ENCODE measurements around the gene RAB27A. TPM values are rescaled to one million over a fixed set of nuclear protein-coding genes. Genes with fewer than 3 reads are reported as not detected.

The RAB27A gene
- total and polyA plus RNA-seq, 9 of the 15 experiments (the other 6 are each of a cell fraction or from before 2014, with no cell fraction given), result 31.5 to 171 (median 80.4) TPM

DNA sequence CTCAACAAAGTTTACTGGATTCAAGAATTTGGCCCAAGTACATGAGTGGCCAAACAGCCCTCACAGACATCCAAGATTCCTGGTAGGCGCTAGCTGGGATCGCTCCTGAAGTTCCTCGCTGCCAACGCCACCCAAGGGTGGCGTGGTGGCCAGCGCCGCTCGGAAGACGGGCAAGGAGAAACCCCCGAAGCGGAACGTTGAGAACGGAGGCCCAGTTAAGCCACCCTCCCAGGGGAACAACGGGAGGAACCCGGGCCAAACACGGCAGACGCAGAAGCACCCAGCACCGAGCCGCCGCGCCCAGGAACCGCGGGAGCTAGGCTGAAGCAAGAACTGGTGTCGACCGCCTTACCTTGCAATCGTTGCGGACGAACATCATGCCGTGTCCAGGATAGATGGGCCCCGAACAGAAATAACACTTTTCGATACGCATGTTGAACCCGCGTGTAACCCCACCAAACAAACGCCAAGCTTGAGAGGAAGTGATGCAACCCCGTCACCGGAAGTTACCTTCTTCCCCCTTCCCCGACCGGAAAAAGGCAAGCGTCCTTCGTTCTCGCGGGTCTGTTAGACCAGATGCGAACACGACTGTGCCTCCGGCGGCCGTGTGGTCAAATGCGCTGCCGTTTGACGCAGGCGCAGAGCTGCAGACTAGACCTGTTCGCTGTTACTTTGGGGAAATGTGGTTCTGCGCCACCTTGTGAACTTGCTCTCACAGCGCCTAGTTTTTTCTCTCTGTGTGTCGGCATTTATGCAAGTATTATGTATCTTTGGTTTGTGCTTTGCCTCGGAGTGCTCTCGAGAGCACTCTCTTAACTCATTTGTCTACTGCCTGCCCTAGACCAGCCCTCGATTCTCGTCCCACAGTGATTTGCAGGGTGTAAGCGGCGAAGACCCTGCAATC lies 92.9 kb downstream of the RAB27A start, which contains the start of gene RSL24D1 (continued):
- TF ChIP-seq, protein P1, sequence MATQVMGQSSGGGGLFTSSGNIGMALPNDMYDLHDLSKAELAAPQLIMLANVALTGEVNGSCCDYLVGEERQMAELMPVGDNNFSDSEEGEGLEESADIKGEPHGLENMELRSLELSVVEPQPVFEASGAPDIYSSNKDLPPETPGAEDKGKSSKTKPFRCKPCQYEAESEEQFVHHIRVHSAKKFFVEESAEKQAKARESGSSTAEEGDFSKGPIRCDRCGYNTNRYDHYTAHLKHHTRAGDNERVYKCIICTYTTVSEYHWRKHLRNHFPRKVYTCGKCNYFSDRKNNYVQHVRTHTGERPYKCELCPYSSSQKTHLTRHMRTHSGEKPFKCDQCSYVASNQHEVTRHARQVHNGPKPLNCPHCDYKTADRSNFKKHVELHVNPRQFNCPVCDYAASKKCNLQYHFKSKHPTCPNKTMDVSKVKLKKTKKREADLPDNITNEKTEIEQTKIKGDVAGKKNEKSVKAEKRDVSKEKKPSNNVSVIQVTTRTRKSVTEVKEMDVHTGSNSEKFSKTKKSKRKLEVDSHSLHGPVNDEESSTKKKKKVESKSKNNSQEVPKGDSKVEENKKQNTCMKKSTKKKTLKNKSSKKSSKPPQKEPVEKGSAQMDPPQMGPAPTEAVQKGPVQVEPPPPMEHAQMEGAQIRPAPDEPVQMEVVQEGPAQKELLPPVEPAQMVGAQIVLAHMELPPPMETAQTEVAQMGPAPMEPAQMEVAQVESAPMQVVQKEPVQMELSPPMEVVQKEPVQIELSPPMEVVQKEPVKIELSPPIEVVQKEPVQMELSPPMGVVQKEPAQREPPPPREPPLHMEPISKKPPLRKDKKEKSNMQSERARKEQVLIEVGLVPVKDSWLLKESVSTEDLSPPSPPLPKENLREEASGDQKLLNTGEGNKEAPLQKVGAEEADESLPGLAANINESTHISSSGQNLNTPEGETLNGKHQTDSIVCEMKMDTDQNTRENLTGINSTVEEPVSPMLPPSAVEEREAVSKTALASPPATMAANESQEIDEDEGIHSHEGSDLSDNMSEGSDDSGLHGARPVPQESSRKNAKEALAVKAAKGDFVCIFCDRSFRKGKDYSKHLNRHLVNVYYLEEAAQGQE (IDR thresholded peaks at IDR 0.05; ENCODE audit: borderline replicate concordance), result no peak
- TF ChIP-seq, protein P1 (CRISPR knock-in tag; IDR thresholded peaks at IDR 0.05; ENCODE audit: low read depth), result peak; percentile 52; the same call in 1 of the 2 replicates
- TF ChIP-seq, protein P2, sequence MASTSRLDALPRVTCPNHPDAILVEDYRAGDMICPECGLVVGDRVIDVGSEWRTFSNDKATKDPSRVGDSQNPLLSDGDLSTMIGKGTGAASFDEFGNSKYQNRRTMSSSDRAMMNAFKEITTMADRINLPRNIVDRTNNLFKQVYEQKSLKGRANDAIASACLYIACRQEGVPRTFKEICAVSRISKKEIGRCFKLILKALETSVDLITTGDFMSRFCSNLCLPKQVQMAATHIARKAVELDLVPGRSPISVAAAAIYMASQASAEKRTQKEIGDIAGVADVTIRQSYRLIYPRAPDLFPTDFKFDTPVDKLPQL (IDR thresholded peaks at IDR 0.05; ENCODE audit: extremely low read depth, insufficient read length), result peak; percentile 58
- TF ChIP-seq PYGO2 (tag; IDR thresholded peaks at IDR 0.05) (no peak), ZNF12 (CRISPR knock-in tag; IDR thresholded peaks at IDR 0.05) (no peak), ELF2 (CRISPR knock-in tag; IDR thresholded peaks at IDR 0.05) (peak; percentile 62), MTA1 (IDR thresholded peaks at IDR 0.05; ENCODE audit: borderline replicate concordance) (no peak), CCAR2 (IDR thresholded peaks at IDR 0.05; ENCODE audit: low read depth, low read length) (no peak), BRF1 (IDR thresholded peaks at IDR 0.05; ENCODE audit: borderline replicate concordance, extremely low read depth, insufficient read length) (no peak), CBFA2T3 (IDR thresholded peaks at IDR 0.05) (0 out of 2 replicates have a peak, but pooled peaks have one; percentile 10)
- TF ChIP-seq, protein P3, sequence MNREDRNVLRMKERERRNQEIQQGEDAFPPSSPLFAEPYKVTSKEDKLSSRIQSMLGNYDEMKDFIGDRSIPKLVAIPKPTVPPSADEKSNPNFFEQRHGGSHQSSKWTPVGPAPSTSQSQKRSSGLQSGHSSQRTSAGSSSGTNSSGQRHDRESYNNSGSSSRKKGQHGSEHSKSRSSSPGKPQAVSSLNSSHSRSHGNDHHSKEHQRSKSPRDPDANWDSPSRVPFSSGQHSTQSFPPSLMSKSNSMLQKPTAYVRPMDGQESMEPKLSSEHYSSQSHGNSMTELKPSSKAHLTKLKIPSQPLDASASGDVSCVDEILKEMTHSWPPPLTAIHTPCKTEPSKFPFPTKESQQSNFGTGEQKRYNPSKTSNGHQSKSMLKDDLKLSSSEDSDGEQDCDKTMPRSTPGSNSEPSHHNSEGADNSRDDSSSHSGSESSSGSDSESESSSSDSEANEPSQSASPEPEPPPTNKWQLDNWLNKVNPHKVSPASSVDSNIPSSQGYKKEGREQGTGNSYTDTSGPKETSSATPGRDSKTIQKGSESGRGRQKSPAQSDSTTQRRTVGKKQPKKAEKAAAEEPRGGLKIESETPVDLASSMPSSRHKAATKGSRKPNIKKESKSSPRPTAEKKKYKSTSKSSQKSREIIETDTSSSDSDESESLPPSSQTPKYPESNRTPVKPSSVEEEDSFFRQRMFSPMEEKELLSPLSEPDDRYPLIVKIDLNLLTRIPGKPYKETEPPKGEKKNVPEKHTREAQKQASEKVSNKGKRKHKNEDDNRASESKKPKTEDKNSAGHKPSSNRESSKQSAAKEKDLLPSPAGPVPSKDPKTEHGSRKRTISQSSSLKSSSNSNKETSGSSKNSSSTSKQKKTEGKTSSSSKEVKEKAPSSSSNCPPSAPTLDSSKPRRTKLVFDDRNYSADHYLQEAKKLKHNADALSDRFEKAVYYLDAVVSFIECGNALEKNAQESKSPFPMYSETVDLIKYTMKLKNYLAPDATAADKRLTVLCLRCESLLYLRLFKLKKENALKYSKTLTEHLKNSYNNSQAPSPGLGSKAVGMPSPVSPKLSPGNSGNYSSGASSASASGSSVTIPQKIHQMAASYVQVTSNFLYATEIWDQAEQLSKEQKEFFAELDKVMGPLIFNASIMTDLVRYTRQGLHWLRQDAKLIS (CRISPR knock-in tag; IDR thresholded peaks at IDR 0.05), result peak; percentile 95
- TF ChIP-seq, protein P4, sequence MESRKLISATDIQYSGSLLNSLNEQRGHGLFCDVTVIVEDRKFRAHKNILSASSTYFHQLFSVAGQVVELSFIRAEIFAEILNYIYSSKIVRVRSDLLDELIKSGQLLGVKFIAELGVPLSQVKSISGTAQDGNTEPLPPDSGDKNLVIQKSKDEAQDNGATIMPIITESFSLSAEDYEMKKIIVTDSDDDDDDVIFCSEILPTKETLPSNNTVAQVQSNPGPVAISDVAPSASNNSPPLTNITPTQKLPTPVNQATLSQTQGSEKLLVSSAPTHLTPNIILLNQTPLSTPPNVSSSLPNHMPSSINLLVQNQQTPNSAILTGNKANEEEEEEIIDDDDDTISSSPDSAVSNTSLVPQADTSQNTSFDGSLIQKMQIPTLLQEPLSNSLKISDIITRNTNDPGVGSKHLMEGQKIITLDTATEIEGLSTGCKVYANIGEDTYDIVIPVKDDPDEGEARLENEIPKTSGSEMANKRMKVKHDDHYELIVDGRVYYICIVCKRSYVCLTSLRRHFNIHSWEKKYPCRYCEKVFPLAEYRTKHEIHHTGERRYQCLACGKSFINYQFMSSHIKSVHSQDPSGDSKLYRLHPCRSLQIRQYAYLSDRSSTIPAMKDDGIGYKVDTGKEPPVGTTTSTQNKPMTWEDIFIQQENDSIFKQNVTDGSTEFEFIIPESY (CRISPR knock-in tag; IDR thresholded peaks at IDR 0.05), result no peak
